Measurements from ENCODE around the gene ARL6IP5. TPM values are rescaled to one million over a fixed set of nuclear protein-coding genes. Genes with fewer than 3 reads are reported as not detected.

Gene ARL6IP5
- total RNA-seq, 2 donors from 2014 or later, result 77.8 to 156 TPM

DNA sequence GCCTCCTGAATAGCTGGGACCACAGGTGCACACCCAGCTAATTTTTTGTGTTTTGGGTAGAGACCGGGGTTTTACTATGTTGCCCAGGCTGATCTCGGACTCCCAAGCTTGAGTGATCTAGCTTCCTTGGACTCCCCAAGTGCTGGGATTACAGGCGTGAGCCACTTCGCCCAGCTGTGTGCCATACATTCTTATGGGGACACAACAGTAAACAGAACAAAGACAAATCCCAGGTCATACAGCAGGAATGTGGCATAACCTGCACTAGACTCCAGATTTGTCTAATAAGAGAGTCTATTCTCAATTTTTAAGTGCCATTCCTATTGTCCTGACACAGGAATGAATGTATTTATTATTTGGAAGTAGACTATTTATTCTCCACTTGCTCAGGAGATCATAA lies 17.6 kb downstream of the ARL6IP5 start:
- H3K9me3 ChIP-seq, result no peaks in the 10 kb centered on the region
- no peak overlapping the region for H3K4me3 ChIP-seq
- H3K9ac ChIP-seq (ENCODE audit: low read depth in 2 of 2, low read length in 2 of 2), result no peak overlapping the region
- no peaks in the 10 kb centered on the region for H3K4me1 ChIP-seq
- H3K27me3 ChIP-seq, result no peaks in the 10 kb centered on the region
- H3K36me3 ChIP-seq, result no peaks in the 10 kb centered on the region
- no peak for DNase-seq
- H3K27ac ChIP-seq, result no peak overlapping the region
- intact Hi-C loops (cut with DNase I), result no loop called here
- TF ChIP-seq, protein P1, sequence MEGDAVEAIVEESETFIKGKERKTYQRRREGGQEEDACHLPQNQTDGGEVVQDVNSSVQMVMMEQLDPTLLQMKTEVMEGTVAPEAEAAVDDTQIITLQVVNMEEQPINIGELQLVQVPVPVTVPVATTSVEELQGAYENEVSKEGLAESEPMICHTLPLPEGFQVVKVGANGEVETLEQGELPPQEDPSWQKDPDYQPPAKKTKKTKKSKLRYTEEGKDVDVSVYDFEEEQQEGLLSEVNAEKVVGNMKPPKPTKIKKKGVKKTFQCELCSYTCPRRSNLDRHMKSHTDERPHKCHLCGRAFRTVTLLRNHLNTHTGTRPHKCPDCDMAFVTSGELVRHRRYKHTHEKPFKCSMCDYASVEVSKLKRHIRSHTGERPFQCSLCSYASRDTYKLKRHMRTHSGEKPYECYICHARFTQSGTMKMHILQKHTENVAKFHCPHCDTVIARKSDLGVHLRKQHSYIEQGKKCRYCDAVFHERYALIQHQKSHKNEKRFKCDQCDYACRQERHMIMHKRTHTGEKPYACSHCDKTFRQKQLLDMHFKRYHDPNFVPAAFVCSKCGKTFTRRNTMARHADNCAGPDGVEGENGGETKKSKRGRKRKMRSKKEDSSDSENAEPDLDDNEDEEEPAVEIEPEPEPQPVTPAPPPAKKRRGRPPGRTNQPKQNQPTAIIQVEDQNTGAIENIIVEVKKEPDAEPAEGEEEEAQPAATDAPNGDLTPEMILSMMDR (IDR thresholded peaks at IDR 0.05), result no peak

DNA sequence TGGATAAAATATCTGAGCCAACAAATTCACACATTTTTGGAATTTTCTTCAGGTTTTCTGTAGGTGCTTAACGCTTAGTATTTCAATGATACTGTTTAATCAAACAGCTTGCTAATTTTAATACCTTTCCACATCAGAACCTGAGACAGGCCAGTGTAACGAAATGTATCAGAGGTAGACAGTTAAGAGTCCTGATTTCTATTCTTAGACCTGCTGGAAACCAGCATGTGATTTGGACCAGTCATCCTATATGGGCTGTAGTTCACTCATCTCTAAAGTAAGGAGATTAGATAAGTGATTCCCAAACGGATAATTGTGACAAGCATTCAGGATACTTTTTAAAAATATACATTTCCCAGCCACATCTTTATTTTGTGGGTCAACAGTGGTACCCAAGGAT lies 18.4 kb downstream of the ARL6IP5 start:
- intact Hi-C loops (cut with DNase I), result no loop called here
- H3K4me3 ChIP-seq, result no peak overlapping the region
- TF ChIP-seq, protein P1 (IDR thresholded peaks at IDR 0.05), result no peak

DNA sequence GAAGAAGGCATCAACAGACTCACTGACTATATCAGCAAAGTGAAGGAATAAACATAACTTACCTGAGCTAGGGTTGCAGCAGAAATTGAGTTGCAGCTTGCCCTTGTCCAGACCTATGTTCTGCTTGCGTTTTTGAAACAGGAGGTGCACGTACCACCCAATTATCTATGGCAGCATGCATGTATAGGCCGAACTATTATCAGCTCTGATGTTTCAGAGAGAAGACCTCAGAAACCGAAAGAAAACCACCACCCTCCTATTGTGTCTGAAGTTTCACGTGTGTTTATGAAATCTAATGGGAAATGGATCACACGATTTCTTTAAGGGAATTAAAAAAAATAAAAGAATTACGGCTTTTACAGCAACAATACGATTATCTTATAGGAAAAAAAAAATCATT lies 19.8 kb downstream of the ARL6IP5 start:
- no peak for DNase-seq
- Histone ChIP-seq H3K27me3 (no peaks in the 10 kb centered on the region), H3K9ac (ENCODE audit: low read depth in 2 of 2, low read length in 2 of 2) (no peak overlapping the region), H3K4me1 (no peaks in the 10 kb centered on the region), H3K27ac (no peak overlapping the region), H3K4me3 (no peak overlapping the region), H3K36me3 (no peaks in the 10 kb centered on the region), H3K9me3 (no peaks in the 10 kb centered on the region)
- intact Hi-C loops (cut with DNase I), result no loop called here
- TF ChIP-seq, protein P1 (IDR thresholded peaks at IDR 0.05), result no peak

More for the DNA sequence above, 18.4 kb downstream of the ARL6IP5 start:
- no peaks in the 10 kb centered on the region for H3K4me1 ChIP-seq
- DNase-seq, result no peak
- no peaks in the 10 kb centered on the region for H3K36me3 ChIP-seq
- H3K27me3 ChIP-seq, result no peaks in the 10 kb centered on the region
- H3K9me3 ChIP-seq, result no peaks in the 10 kb centered on the region
- no peak overlapping the region for H3K27ac ChIP-seq
- H3K9ac ChIP-seq (ENCODE audit: low read depth in 2 of 2, low read length in 2 of 2), result no peak overlapping the region

DNA sequence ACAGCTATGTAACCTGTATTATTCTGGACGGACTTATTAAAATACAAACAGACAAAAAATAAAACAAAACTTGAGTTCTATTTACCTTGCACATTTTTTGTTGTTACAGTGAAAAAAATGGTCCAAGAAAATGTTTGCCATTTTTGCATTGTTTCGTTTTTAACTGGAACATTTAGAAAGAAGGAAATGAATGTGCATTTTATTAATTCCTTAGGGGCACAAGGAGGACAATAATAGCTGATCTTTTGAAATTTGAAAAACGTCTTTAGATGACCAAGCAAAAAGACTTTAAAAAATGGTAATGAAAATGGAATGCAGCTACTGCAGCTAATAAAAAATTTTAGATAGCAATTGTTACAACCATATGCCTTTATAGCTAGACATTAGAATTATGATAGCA lies 20.6 kb downstream of the ARL6IP5 start:
- DNase-seq, result no peak

DNA sequence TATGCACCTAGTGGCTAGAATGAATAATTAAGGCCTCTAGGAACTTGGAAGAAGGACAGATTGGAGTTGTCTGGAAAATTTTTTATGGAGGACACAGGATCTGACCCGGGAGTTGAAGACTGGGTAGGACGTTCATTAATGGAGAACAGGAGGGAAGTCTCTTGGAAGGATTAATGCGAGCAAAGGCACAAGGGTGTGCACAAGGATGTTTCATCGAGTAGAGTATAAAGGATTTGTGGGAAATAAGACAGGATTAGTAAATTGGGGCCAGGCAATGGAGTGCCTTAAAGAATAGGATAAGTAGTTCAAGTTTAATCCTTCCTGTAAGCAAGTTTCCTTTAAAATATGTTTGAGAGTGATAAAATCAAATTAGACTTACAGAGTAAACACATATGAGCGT lies 23.1 kb downstream of the ARL6IP5 start:
- TF ChIP-seq, protein P1 (IDR thresholded peaks at IDR 0.05), result no peak
- DNase-seq, result no peak
- Histone ChIP-seq H3K9ac (ENCODE audit: low read depth in 2 of 2, low read length in 2 of 2) (no peak overlapping the region), H3K36me3 (no peaks in the 10 kb centered on the region), H3K4me3 (no peak overlapping the region), H3K27ac (no peak overlapping the region), H3K9me3 (no peaks in the 10 kb centered on the region), H3K4me1 (no peaks in the 10 kb centered on the region), H3K27me3 (no peaks in the 10 kb centered on the region)
- intact Hi-C loops (cut with DNase I), result no loop called here

More for the DNA sequence above, 20.6 kb downstream of the ARL6IP5 start:
- no peaks in the 10 kb centered on the region for H3K36me3 ChIP-seq
- no peak overlapping the region for H3K9ac ChIP-seq (ENCODE audit: low read depth in 2 of 2, low read length in 2 of 2)
- no peaks in the 10 kb centered on the region for H3K9me3 ChIP-seq
- no peak overlapping the region for H3K4me3 ChIP-seq
- intact Hi-C loops (cut with DNase I), result no loop called here
- no peak overlapping the region for H3K27ac ChIP-seq
- TF ChIP-seq, protein P1 (IDR thresholded peaks at IDR 0.05), result no peak
- no peaks in the 10 kb centered on the region for H3K27me3 ChIP-seq
- no peaks in the 10 kb centered on the region for H3K4me1 ChIP-seq

DNA sequence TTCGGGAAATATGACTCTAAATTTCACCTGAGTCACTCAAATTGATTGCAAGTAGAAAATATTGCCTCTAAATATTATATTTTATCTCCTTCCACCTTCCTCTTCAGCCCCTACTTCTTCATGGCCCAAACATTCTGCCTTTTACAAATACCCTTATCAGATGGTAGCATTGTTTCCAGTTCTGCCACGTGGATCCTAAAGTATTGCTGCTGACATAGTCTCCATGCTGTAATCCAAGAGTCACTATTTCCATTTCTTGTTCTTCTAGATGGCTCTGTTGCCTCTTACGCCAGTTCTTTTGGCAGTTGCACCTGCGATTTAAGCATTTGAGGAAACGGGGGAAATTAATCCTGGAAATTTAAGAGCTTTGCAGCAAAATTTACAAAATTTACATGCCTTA lies 24.1 kb downstream of the ARL6IP5 start:
- Histone ChIP-seq H3K27me3 (no peaks in the 10 kb centered on the region), H3K27ac (no peak overlapping the region), H3K4me1 (no peaks in the 10 kb centered on the region), H3K9me3 (no peaks in the 10 kb centered on the region), H3K4me3 (no peak overlapping the region), H3K36me3 (no peaks in the 10 kb centered on the region), H3K9ac (ENCODE audit: low read depth in 2 of 2, low read length in 2 of 2) (no peak overlapping the region)
- TF ChIP-seq, protein P1 (IDR thresholded peaks at IDR 0.05), result no peak
- intact Hi-C loops (cut with DNase I), result no loop called here
- DNase-seq, result no peak
